LNCaP clone FGC (cell line): ENCODE data around the gene TPBG.

Experiments
- DNase-seq: peaks from one replicate; pipeline ENCODE4 v3.0.0-alpha.2; 2011; ENCODE audit warnings: low read depth
- H3K4me3 ChIP-seq: 2 replicates; pipeline ENCODE4 v1.5.1; 2011; ENCODE audit warnings: mild to moderate bottlenecking, low read depth, low read length, control low read depth
- TF ChIP-seq, protein P1 (sequence below): IDR thresholded peaks from 2 replicates; pipeline ENCODE4 v1.5.1; 2012; ENCODE audit warnings: mild to moderate bottlenecking; ENCODE audit not compliant: control insufficient read depth, insufficient read depth; ENCODE audit errors: extremely low read depth

The TPBG gene, protein sequence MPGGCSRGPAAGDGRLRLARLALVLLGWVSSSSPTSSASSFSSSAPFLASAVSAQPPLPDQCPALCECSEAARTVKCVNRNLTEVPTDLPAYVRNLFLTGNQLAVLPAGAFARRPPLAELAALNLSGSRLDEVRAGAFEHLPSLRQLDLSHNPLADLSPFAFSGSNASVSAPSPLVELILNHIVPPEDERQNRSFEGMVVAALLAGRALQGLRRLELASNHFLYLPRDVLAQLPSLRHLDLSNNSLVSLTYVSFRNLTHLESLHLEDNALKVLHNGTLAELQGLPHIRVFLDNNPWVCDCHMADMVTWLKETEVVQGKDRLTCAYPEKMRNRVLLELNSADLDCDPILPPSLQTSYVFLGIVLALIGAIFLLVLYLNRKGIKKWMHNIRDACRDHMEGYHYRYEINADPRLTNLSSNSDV

GRCh38 chr6:82363428-82364086 is at the start of gene TPBG:
Gene TPBG (plus strand): TSS chr6:82363817. CDS start chr6:82364962, 1,145 bp downstream.
- no peak for DNase-seq
- H3K4me3 ChIP-seq = peak within 1 kb of the TSS; percentile 36
- TF ChIP-seq, protein P1, sequence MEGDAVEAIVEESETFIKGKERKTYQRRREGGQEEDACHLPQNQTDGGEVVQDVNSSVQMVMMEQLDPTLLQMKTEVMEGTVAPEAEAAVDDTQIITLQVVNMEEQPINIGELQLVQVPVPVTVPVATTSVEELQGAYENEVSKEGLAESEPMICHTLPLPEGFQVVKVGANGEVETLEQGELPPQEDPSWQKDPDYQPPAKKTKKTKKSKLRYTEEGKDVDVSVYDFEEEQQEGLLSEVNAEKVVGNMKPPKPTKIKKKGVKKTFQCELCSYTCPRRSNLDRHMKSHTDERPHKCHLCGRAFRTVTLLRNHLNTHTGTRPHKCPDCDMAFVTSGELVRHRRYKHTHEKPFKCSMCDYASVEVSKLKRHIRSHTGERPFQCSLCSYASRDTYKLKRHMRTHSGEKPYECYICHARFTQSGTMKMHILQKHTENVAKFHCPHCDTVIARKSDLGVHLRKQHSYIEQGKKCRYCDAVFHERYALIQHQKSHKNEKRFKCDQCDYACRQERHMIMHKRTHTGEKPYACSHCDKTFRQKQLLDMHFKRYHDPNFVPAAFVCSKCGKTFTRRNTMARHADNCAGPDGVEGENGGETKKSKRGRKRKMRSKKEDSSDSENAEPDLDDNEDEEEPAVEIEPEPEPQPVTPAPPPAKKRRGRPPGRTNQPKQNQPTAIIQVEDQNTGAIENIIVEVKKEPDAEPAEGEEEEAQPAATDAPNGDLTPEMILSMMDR = peak; percentile 34

DNA sequence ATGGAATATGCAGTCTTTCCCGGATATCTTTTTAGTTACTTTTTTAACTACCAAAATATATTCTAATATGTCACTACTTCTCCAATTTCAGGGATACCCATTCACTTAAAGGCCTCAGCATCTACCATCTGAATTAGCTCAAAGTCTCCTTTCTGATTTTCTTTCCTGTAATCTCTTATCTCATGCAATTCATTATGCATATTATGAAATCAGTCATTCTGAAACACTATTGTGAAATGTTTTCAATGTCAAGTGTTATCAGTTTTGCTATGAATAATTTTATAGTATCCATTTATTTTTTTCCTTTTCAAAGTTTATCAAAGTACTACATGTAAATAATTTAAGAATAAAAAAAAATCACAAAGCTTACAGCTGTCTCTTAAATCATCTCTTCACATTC is 41.2 kb upstream of the TPBG start:
- no peak for DNase-seq
- no peak overlapping the region for H3K4me3 ChIP-seq
- TF ChIP-seq, protein P1 = no peak

GRCh38 chr6:82329766-82330165 is 33.9 kb upstream of the TPBG start:
- TF ChIP-seq, protein P1 = no peak
- H3K4me3 ChIP-seq = no peak overlapping the region

GRCh38 chr6:82330171-82330804 is 33.3 kb upstream of the TPBG start:
- DNase-seq = no peak
- TF ChIP-seq, protein P1 = no peak
- H3K4me3 ChIP-seq = no peak overlapping the region

More at GRCh38 chr6:82329766-82330165, 33.9 kb upstream of the TPBG start:
- DNase-seq = no peak

GRCh38 chr6:82331031-82331773 is 32.4 kb upstream of the TPBG start:
- DNase-seq = no peak
- H3K4me3 ChIP-seq = no peak overlapping the region
- TF ChIP-seq, protein P1 = peak; percentile 27

DNA sequence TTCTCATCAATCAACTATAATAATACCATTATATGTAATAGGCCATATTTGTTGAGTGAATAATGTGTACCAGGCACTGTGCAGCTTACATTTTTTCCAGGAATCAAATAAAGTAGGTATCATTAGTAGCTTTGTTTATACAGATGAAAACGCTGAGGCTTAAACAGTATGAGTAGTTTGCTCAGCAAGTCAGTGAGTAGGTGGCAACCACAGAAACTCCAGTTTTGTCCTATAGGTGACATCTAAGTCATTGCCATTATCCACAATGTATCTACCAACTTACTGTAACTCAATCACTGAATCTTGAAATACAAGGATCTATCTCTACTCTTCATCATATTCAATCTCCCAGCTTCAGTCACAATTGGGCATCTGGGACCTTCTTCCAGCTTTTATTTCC is 29.8 kb upstream of the TPBG start:
- DNase-seq = no peak
- TF ChIP-seq, protein P1 = no peak
- H3K4me3 ChIP-seq = no peak overlapping the region
